HG02840 (cell line): ENCODE data around the gene TP63.
"Not testable (repeated sequence)": the region's sequence is repeated elsewhere in the genome, so short reads cannot be mapped to it uniquely, and the experiment has no call there.

ENCODE experiments used
- ATAC-seq: cut with Tn5 transposase; IDR thresholded peaks from one replicate; pipeline ENCODE4 v1.9.1; 2021; ENCODE audit warnings: mild to moderate bottlenecking, moderate library complexity, moderate number of reproducible peaks; ENCODE audit not compliant: unreplicated experiment, low FRiP score

Gene TP63

DNA sequence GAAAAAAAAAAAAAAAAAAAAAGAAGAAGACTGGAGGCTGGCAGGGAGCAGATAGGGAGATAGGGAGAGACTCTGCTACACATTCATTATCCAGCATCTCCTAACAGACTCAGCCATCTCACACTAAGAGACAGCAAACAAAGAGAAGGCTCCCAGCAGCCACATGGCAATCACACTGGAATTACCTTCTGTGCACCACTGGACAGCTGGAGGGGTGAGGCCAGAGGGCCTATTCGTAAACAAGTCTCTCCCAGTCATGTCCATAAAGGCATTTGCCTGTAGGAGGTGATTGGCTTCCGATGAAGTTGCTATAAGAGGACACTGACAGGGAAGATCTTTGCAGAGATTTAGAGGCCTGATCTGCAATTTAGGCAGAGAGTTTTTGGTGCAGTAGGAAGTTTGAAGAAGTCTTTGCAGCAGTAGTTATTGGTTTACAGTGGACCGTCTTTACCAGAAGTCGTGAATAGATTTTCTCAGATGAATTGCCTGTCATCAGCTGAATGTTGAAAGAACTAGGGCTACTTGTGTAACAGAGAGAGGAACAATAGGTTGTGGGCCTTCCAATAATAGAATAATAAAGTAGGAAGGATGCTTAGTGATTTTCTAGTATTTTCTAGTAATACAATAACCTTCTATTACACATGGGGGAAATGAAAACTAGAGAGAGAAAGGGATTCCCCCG, 89.7 kb downstream of the TP63 start:
- ATAC-seq: no peak

DNA sequence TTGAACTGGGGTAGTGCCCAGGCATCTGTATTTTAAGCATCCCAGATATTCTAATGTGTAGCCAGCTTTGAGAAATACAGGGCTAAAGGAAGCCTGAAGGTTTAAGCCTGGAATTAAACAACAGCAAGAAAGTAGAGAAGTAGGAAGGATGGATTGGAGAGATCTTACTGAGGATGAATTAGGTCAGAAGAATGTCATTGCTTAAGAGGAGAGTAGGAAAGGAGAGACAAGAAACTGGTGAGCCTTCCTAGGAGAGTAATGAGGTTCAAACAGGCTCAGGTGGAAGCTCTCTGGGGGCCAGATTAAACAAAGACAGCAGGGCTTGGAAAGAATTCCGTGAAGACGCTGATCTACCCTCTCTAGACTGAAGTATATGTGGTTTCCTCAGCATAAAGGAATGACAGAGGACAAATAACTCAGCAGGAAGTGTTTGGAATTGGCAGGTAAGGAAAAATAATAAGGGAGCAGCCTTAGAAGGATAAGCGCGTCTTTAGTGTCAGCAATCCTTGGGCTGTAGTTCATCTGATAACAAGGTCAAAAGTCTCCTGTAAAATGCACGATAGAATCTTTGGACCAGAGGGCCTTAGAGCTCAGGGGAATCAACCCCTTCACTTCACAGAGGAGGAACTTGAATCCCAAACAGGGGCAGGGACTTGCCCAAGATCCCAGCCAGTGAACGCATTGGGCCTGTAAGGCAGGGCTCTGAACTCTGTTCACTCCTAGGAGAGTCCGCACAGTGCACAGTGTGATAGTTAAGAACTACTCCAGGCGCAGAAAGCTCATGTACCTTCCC, 90.9 kb downstream of the TP63 start:
- no peak for ATAC-seq

DNA sequence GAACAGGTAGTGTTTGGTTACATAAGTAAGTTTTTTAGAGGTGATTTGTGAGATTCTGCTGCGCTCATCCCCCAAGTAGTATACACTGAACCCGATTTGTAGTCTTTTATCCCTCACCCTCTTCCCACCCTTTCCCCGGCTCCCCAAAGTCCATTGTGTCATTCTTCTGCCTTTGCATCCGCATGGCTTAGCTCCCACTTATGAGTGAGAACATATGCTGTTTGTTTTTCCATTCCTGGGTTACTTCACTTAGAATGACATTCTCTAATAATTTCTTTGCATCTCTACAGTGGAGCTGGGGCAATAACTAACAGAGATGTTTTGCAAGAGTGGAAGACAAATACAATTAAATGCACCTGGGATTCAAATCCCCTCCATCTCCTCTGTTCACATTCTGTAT, 93.2 kb downstream of the TP63 start:
- ATAC-seq: no peak

DNA sequence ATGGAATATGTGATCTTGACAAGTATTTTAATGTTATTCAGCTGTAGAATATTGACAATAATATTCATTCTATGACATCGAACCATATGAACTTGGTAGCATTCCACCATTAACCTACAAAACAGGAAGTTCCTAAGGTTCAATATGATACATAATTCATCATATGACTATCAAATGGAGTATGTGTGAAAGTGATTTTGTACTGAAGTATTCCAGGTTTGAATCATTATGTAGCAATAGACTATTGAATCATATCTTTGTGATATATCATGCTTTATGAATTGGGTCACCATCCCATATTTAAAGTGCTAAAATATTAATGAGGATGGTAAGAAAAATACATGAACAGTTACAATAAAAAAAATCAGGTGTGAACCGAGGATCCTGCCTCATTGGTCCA, 95.1 kb downstream of the TP63 start:
- no peak for ATAC-seq

DNA sequence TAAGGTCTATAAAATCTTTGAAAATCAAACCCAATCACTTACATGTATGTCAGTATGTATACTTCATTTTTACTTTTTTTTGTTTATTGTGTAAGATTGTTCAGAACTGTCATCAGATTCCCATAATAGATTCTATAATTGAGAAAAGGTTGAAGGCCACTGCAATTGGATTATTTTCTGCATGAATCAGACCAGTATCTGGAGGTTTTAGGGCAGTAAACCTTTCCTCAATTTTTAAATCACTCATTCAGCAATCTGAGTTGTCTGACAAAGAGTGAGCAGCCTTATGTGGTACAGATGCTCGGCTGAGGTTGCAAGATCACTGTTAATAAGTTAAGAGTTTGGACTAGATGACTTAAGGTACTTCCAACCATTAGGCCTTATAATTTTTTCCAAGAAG, 96.0 kb downstream of the TP63 start:
- ATAC-seq: no peak

DNA sequence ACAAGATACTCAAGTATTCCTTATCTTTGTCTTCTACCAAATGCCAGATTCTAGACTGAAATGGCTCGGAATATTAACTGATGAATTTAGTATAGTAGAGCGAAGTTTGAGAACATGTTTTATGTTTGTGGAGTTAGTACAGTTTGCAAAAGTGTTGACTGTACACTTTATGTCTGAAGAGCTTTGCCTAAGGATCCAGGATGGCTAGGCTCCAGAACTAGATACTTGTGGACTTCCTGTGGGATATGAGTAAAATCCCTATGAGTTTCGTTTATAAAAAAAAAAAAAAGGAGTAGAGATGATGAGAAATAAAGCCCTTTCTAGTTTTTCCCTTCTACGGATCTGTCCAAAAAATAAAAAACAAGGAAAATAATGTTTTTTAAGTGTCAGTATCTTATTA, 96.7 kb downstream of the TP63 start:
- no peak for ATAC-seq

DNA sequence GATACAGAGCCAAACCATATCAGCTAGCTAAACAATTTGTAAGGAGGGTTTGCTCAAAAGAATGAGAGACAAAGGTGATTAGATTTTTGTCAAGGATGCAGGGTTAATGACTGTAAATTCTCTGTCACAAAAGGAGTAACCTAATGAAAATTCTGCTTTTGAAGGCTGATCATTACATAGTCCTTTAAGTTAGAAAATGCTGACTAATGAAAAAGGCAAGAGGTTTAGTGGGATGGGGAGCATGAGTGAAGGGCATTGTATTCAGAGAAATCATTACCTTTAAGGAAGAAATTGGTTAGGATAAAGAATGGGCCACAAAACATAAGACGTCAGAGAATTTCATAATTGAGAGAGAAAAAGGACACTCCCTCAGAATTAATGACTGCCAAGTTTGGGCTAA, 97.7 kb downstream of the TP63 start:
- no peak for ATAC-seq

DNA sequence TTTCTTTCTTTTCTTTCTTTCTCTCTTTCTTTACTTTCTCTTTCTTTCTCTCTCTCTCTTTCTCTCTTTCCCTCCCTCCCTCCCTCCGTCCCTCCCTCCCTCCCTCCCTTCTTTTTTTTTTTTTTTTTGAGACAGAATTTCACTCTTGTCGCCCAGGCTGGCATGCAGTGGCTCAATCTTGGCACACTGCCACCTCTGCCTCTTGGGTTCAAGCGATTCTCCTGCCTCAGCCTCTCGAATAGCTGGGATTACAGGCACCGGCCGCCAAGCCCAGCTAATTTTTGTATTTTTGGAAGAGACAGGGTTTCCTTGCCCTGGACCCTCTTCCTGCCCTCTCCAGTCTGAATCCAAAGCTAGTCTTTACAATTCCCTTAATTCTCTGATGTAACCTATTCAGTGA, 102.9 kb downstream of the TP63 start:
- no peak for ATAC-seq

DNA sequence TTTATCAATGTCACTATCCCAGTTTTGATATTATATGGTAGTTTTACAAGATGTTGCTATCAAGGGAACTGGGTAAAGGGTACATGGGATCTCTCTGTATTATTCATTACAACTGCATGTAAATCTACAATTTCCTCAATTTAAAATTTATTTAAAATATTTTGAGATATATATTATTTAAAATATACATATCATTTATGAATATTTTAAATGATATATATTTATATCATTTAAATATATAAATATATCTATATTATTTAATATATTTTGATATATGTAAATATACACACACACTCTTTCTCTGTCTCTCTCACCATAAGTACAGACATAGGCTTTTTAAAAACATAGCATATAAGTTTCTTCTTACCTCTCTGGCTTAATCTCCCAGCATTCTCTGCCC, 104.7 kb downstream of the TP63 start:
- ATAC-seq: no peak

DNA sequence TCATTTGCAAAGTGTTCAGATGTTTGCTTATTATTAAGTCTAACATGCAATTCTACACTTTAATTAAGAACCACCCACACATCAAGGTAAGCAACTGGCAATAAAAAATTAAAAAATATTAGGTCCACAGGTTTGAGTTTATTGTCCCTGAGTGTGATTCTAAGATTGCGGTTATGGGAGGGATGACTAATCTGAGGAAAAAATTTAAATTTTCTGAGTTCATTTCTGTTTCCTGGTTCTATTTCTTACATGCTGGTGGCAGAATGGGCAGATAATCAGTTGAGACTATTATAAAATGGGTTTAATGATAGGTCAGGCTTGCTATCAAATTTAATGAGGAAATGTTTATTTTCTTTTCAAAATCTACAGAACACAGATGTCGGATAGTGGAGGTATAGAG, 105.9 kb downstream of the TP63 start:
- no peak for ATAC-seq

DNA sequence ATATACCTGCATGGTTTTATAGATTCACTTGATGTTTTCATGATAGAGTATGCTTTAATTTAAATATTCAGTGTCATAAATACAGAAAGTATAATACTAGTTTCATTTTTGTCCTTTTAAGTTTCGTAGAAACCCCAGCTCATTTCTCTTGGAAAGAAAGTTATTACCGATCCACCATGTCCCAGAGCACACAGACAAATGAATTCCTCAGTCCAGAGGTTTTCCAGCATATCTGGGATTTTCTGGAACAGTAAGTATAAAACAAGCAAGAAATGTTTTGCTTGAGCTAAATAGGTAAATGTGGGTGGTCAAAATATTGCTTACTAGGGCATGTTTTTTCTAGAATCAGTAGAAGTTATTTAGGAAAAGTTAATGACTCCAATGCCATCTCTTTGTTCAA, 106.4 kb downstream of the TP63 start:
- no peak for ATAC-seq

DNA sequence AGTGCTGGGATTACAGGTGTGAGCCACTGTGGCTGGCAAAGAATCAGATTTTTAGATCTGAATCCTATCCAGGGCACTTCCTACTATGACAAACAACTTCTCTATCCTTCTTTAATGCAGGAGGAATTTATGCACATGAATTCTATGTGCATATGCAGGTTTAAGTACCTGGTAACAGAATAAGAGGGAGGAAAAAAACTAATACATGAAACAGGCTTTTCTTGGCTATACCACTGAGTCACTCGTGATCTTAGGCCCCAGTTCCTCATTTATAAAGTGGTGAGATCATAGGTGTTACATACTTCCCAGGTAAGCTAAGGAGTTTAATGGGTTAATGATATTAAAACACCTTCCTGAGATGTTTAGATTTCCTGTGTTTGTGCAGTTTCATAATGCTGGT, 108.2 kb downstream of the TP63 start:
- ATAC-seq: no peak

DNA sequence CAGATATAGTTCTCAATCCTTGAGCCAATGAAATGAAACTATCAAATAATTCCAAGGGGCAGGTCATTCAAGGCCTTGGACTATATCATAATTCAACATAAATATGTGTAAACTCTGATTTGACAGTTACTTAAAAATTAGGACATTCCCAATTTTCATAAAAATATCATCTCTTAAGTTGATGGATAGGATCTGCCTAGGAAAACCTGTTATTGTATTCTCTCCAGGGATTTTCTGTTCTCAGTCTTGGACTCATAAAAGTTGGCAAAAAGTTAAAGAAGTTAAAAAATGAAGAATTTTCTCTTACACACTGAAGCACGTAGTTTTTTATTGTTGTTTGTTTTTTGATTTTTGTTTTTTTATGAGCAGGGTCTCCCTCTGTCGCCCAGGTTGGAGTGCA, 109.0 kb downstream of the TP63 start:
- no peak for ATAC-seq

DNA sequence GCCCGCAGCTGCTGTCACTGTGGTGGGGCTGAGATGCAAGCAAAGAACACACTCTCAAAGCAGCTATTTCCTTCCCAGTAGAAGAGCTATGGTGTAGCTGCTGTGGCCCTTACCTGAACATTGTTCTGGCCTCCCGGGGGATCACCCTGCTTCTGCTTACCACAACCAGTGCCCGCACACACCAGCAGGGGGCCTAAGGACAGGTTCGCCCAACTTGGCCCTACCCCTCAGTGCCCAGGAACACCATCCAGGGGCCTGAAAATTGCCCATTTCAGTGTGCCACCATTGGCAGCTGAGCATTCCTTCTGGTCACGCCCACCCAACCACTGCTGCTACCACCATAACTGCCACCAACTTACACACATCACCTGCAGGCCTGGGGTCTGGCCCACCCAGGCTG, 113.0 kb downstream of the TP63 start:
- ATAC-seq: no peak

DNA sequence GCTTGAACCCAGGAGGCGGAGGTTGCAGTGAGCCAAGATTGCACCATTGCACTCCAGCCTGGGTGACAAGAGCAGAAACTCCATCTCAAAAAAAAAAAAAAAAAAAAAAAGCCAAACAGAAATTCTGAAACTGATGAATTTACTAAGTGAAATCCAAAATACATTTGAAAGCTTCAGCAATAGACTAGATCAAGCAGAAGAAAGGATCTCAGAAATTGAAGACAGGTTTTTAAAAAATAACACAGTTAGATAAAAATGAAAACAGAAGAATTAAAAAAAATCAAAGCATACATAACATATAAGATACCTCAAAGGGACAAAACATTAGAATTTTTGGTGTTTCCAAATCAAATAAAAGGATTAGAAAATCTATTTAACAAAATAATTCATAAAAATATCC, 114.4 kb downstream of the TP63 start:
- no peak for ATAC-seq

DNA sequence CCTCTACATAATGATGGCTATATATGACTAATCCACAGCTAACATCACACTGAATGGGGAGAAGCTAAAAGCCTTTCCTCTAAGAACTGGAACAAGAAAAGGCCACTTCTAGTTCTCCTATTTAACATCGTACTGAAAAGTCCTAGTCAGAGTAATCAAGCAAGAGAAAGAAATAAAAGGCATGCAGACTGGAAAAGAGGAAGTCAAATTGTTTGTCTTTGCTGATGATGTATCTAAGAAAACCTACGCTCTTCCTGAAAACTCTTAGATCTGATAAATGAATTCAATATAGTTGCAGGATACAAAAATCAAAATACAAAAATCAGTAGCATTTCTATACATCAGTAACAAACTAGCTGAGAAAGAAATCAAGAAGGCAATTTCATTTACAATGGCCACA, 116.9 kb downstream of the TP63 start:
- ATAC-seq: no peak

DNA sequence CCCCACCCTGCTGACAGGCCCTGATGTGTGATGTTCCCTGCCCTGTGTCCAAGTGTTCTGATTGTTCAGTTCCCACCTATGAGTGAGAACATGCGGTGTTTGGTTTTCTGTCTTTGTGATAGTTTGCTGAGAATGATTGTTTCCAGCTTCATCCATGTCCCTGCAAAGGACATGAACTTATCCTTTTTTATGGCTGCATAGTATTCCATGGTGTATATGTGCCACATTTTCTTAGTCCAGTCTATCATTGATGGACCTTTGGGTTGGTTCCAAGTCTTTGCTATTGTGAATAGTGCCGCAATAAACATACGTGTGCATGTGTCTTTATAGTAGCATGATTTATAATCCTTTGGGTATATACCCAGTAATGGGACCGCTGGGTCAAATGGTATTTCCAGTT, 119.8 kb downstream of the TP63 start:
- not testable (repeated sequence) for ATAC-seq

DNA sequence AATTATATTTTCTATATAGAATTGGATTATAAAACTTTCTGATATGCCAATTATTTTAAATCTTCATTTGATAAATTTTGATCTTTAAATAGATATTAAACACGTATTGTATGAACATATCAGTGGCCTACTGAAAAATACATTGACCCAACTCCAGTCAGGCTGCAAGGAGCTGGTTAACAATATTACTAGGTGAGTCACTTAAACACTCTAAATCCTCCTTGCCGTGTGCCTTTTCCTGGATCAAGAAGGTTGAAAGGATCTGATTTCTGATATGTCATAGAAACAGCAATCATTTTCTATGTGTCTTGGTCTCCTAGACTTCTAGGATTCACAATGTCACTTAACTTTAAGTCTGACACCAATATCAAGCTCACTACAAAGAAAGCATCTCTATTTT, 123.2 kb downstream of the TP63 start:
- no peak for ATAC-seq

DNA sequence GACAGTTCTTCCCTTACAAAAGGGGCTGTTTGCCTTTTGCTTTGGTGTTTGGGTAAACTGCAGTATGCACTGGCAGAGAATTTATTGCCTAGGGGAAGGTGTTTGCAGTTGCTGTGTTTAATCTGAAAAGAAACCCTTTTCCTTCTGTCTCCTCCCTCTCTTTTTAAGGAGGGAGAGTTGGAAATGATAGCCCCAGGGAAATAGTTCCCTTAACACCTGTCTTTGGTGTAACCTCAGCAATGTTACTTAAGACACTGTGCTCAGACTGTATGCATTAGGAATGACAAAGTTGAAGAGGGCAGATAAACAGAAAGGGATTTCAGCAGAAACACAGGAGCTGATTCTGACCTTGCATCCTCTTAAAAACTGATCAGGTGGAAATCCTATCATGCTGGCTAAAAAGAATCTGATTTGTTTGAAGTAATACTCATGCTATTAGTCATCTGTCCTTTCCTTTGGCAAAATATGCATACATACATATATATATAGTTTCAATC, 125.4 kb downstream of the TP63 start:
- ATAC-seq: no peak

DNA sequence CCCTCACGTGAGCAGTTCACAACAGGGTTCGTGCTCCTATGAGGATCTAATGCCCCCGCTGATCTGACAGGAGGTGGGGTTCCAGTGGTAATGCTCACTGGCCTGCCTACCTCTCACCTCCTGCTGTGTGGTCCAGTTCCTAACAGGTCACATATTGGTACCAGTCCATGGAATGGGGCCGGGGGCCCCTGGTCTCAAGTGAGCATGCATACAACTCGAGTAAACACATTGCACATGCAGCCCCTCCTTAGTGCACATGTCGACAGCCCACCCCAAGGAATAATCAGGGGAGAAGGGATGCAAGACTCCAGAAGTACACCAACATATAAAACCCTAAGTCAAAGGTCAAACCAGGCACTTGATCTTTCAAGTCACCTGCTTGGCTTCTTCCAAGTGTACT, 127.0 kb downstream of the TP63 start:
- ATAC-seq: no peak

DNA sequence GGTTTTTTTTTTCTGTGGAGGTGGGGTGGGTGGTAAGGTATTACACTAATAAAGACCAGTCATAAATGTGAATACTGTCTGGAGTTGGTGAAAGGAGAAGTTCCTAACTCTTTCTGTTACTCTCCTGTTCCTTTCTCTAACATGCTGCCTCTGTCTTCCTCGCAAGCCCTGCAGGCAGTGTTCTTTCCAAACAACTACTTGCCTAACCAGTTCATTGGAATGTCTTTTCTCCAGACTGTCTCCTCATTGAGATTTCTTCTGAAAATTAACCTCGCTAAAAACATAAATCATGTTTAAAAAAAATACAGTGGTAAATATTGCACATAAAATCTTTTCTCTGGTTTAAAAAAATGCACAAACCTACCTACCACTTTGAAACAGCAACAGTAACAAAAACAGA, 135.2 kb downstream of the TP63 start:
- ATAC-seq: no peak

DNA sequence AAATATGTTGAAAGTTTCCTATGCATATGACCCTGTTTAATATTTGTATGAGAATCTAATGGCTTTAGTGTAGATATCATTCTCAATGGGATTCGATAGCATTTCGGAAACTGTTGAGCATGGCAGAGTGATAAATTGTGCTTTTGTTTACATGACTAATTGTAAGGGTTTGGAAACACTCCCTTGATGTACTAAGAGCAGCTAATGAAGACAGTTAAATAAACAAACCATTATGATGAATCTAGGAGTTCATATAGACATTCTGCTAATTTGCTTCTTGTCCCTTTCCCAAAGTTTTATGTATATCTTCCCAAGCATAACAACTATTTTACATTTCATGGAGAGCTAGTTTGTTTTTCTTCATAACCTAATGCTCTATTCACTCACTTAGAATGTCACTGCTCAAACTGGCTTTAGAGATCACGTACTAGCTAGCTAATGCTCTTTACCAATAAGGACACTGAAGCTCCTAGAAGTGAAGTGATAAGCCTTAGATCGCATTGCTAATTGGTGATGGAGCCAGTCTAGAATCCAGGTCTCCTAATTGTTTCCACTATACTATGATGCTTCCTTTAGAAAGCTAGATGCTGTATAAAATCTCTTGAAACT, 140.8 kb downstream of the TP63 start:
- ATAC-seq: no peak
